HL-60/S4 treated with retinoic acid at 250 ng/mL for 4 days and 3 days (cell line): ENCODE measurements around the gene ADD3.

ENCODE experiments used
- in situ Hi-C: fragments of 300-500 bp; cut with MboI; formaldehyde crosslinking; loops from 2 replicates; pipeline ENCODE4 v1.7.0; 2022; ENCODE audit warnings: low sequenced_read_pairs

The ADD3 gene

GRCh38 chr10:110059925-110060324 lies 52.1 kb downstream of the ADD3 start:
- in situ Hi-C loops, result no loop called here

GRCh38 chr10:110061687-110062086 lies 53.9 kb downstream of the ADD3 start:
- in situ Hi-C loops, result no loop called here

GRCh38 chr10:110065269-110065668 lies 57.5 kb downstream of the ADD3 start:
- in situ Hi-C loops, result no loop called here

GRCh38 chr10:110067960-110068770 lies 60.4 kb downstream of the ADD3 start:
- in situ Hi-C loops, result no loop called here

GRCh38 chr10:110068780-110069179 lies 61.0 kb downstream of the ADD3 start:
- in situ Hi-C loops, result no loop called here

GRCh38 chr10:110069502-110069982 lies 61.8 kb downstream of the ADD3 start:
- in situ Hi-C loops, result no loop called here

- in situ Hi-C loops, result no loop called here
Observed at GRCh38 chr10:110073896-110074295, 66.1 kb downstream of the ADD3 start.

GRCh38 chr10:110074298-110074697 lies 66.5 kb downstream of the ADD3 start:
- in situ Hi-C loops, result no loop called here

- in situ Hi-C loops, result no loop called here
Observed at GRCh38 chr10:110074758-110075671, 67.2 kb downstream of the ADD3 start.

GRCh38 chr10:110075686-110076085 lies 67.9 kb downstream of the ADD3 start:
- in situ Hi-C loops, result no loop called here

- in situ Hi-C loops, result no loop called here
Observed at GRCh38 chr10:110076559-110077318, 69.0 kb downstream of the ADD3 start.

GRCh38 chr10:110077436-110078130 lies 69.8 kb downstream of the ADD3 start:
- in situ Hi-C loops, result no loop called here

- in situ Hi-C loops, result no loop called here
Observed at GRCh38 chr10:110078317-110078716, 70.5 kb downstream of the ADD3 start.

GRCh38 chr10:110081911-110082310 lies 74.1 kb downstream of the ADD3 start:
- in situ Hi-C loops, result no loop called here

GRCh38 chr10:110083884-110084283 lies 76.1 kb downstream of the ADD3 start:
- in situ Hi-C loops, result no loop called here

GRCh38 chr10:110087682-110088081 lies 79.9 kb downstream of the ADD3 start:
- in situ Hi-C loops, result no loop called here

- in situ Hi-C loops, result no loop called here
Observed at GRCh38 chr10:110088367-110089104, 80.8 kb downstream of the ADD3 start.

GRCh38 chr10:110091830-110092229 lies 84.0 kb downstream of the ADD3 start:
- in situ Hi-C loops, result no loop called here

- in situ Hi-C loops, result no loop called here
Observed at GRCh38 chr10:110093722-110094121, 85.9 kb downstream of the ADD3 start.

- in situ Hi-C loops, result no loop called here
Observed at GRCh38 chr10:110094786-110095185, 87.0 kb downstream of the ADD3 start.
